Measurements from ENCODE around the gene ACHE. TPM values are rescaled to one million over a fixed set of nuclear protein-coding genes. Genes with fewer than 3 reads are reported as not detected.

ACHE gene
- polyA plus RNA-seq, 1 of the 3 experiments (the other 2 are of a cell fraction) = 1.8 TPM

- peak overlapping the region; percentile 25; the same call in 1 of the 2 replicates for H3K4me2 ChIP-seq
- H3K27ac ChIP-seq (ENCODE audit: low read depth in 2 of 2, low read length in 1 of 2) = peak overlapping the region in 1 of 2 experiments; percentile 43; a peak in 1 of 4 replicates
- no peaks in the 10 kb centered on the region for H3K79me2 ChIP-seq (ENCODE audit: insufficient read depth)
- WGBS (ENCODE audit: low lambda C conversion rate) = 94% methylated on average over 5 of the region's 5 CpGs
- H3K9ac ChIP-seq = peak overlapping the region; percentile 31; the same call in 1 of the 2 replicates
- CTCF ChIA-PET = interaction anchor here (1.1 kb wide), 1 partner anchor 15 kb away, joined by 9 read pairs; the partner anchor contains the start of gene SLC12A9
- peak; percentile 38 for DNase-seq
- no peak for TF ChIP-seq RFX5 (IDR thresholded peaks at IDR 0.05; ENCODE audit: low read length)
- no peak for TF ChIP-seq USF2 (IDR thresholded peaks at IDR 0.05; ENCODE audit: borderline replicate concordance, low read depth, low read length)
- no peak for TF ChIP-seq MEF2A (IDR thresholded peaks at IDR 0.05; ENCODE audit: borderline replicate concordance, low read depth)
- TF ChIP-seq FOXJ3 (CRISPR knock-in tag; IDR thresholded peaks at IDR 0.05) = no peak
- no peak for TF ChIP-seq ZBTB33 (IDR thresholded peaks at IDR 0.05; ENCODE audit: borderline replicate concordance, low read depth)
- TF ChIP-seq RAD21 (IDR thresholded peaks at IDR 0.05; ENCODE audit: low read length) = no peak
- no peak for TF ChIP-seq TEAD4 (IDR thresholded peaks at IDR 0.05; ENCODE audit: borderline replicate concordance, insufficient read depth)
- TF ChIP-seq JUND (IDR thresholded peaks at IDR 0.05) = no peak
- no peaks in the 10 kb centered on the region for H3K9me3 ChIP-seq
- H3K36me3 ChIP-seq (replicated peaks in 1 of 2; ENCODE audit: control insufficient read depth in 1 of 2, insufficient read depth in 2 of 2, low read length in 1 of 2) = peaks cover 8 to 12% of the 10 kb centered on the region in 2 experiments
- POLR2A ChIA-PET = no interaction called here
- no peaks in the 10 kb centered on the region for H3K9me2 ChIP-seq
- no peaks in the 10 kb centered on the region for H3K27me3 ChIP-seq (ENCODE audit: insufficient read depth)
- H3K4me1 ChIP-seq (ENCODE audit: control insufficient read depth in 1 of 2, insufficient read depth in 2 of 2, low read depth in 1 of 2, low read length in 1 of 2) = peaks cover 2 to 19% of the 10 kb centered on the region in 2 experiments; a peak in 3 of 4 replicates
- H3F3A ChIP-seq (replicated peaks; ENCODE audit: insufficient read depth) = peaks cover 22% of the 10 kb centered on the region
- peak overlapping the region; percentile 0; the same call in 1 of the 2 replicates for H2AFZ ChIP-seq (ENCODE audit: low read depth)
- H4K20me1 ChIP-seq (ENCODE audit: insufficient read depth) = no peaks in the 10 kb centered on the region
- no peak overlapping the region for H3K4me3 ChIP-seq (ENCODE audit: low read depth in 2 of 2, low read length in 1 of 2)
These were observed 29.0 kb downstream of the ACHE start for GRCh38 chr7:100866729-100867039.

- ChIA-PET POLR2A (interaction anchor here (1.1 kb wide), 1 partner anchor 9 kb away, joined by 5 read pairs; the partner anchor contains the start of gene SRRT), CTCF (interaction anchor here (1.1 kb wide), 1 partner anchor 14 kb away, joined by 9 read pairs; the partner anchor contains the start of gene SLC12A9)
- no peaks in the 10 kb centered on the region for H3K9me3 ChIP-seq
- H3F3A ChIP-seq (replicated peaks; ENCODE audit: insufficient read depth) = peaks cover 22% of the 10 kb centered on the region
- H3K79me2 ChIP-seq (ENCODE audit: insufficient read depth) = no peaks in the 10 kb centered on the region
- H3K9me2 ChIP-seq = no peaks in the 10 kb centered on the region
- peak overlapping the region in 1 of 2 experiments; percentile 43; a peak in 1 of 4 replicates for H3K27ac ChIP-seq (ENCODE audit: low read depth in 2 of 2, low read length in 1 of 2)
- H2AFZ ChIP-seq (ENCODE audit: low read depth) = peak overlapping the region; percentile 0; the same call in 1 of the 2 replicates
- WGBS (ENCODE audit: low lambda C conversion rate) = 86% methylated on average over 37 of the region's 46 CpGs
- H3K9ac ChIP-seq = peak overlapping the region; percentile 31; the same call in 1 of the 2 replicates
- TF ChIP-seq CHD2 (IDR thresholded peaks at IDR 0.05; ENCODE audit: low read length, partially characterized antibody) (no peak), NFIC (IDR thresholded peaks at IDR 0.05; ENCODE audit: borderline replicate concordance) (peak; percentile 82)
- H3K4me2 ChIP-seq = peak overlapping the region; percentile 25; the same call in 1 of the 2 replicates
- DNase-seq = peak; percentile 63
- H4K20me1 ChIP-seq (ENCODE audit: insufficient read depth) = no peaks in the 10 kb centered on the region
- no peak overlapping the region for H3K4me3 ChIP-seq (ENCODE audit: low read depth in 2 of 2, low read length in 1 of 2)
- peaks cover 12 to 13% of the 10 kb centered on the region in 2 experiments for H3K36me3 ChIP-seq (replicated peaks in 1 of 2; ENCODE audit: control insufficient read depth in 1 of 2, insufficient read depth in 2 of 2, low read length in 1 of 2)
- no peaks in the 10 kb centered on the region for H3K27me3 ChIP-seq (ENCODE audit: insufficient read depth)
- peaks cover 2 to 19% of the 10 kb centered on the region in 2 experiments; a peak in 3 of 4 replicates for H3K4me1 ChIP-seq (ENCODE audit: control insufficient read depth in 1 of 2, insufficient read depth in 2 of 2, low read depth in 1 of 2, low read length in 1 of 2)
These were observed 29.6 kb downstream of the ACHE start for GRCh38 chr7:100865938-100866728.

Data from SK-N-SH (cell line).